ENCODE results near the gene CTNNB1.

CTNNB1 gene

GRCh38 chr3:41202834-41203345 lies 3.6 kb downstream of the CTNNB1 start:
- DNase-seq (ENCODE audit: low spot score), result peak; percentile 26
- H3K27ac ChIP-seq, result no peak overlapping the region
- CTCF ChIA-PET, result interaction anchor here (0.6 to 0.8 kb wide), 6 partner anchors 67 to 678 kb away, joined by 3 to 9 read pairs (median 4); partner anchors contain the start of gene ZNF621
- POLR2A ChIA-PET (ENCODE audit: low non-redundant PET), result no interaction called here
- peak; percentile 61 for TF ChIP-seq CTCF (conservative IDR thresholded peaks at IDR 0.05; ENCODE audit: low read depth)

- POLR2A ChIA-PET (ENCODE audit: low non-redundant PET), result no interaction called here
- DNase-seq (ENCODE audit: low spot score), result no peak
- CTCF ChIA-PET, result interaction anchor here (0.6 to 0.8 kb wide), 3 partner anchors 9 to 1024 kb away, joined by 3 read pairs; no protein-coding TSS in a partner anchor
- no peak overlapping the region for H3K27ac ChIP-seq
- no peak for TF ChIP-seq CTCF (conservative IDR thresholded peaks at IDR 0.05; ENCODE audit: low read depth)
Observed at GRCh38 chr3:41204369-41204768, 5.1 kb downstream of the CTNNB1 start.

GRCh38 chr3:41205591-41205990 lies 6.3 kb downstream of the CTNNB1 start:
- no peak overlapping the region for H3K27ac ChIP-seq
- no peak for TF ChIP-seq CTCF (conservative IDR thresholded peaks at IDR 0.05; ENCODE audit: low read depth)
- CTCF ChIA-PET, result no interaction called here
- POLR2A ChIA-PET (ENCODE audit: low non-redundant PET), result no interaction called here
- no peak for DNase-seq (ENCODE audit: low spot score)

GRCh38 chr3:41207355-41207754 lies 8.1 kb downstream of the CTNNB1 start:
- H3K27ac ChIP-seq, result no peak overlapping the region
- CTCF ChIA-PET, result no interaction called here
- POLR2A ChIA-PET (ENCODE audit: low non-redundant PET), result no interaction called here
- DNase-seq (ENCODE audit: low spot score), result no peak
- TF ChIP-seq CTCF (conservative IDR thresholded peaks at IDR 0.05; ENCODE audit: low read depth), result no peak

GRCh38 chr3:41208507-41209220 lies 9.4 kb downstream of the CTNNB1 start:
- ChIA-PET POLR2A (ENCODE audit: low non-redundant PET) (no interaction called here), CTCF (no interaction called here)
- H3K27ac ChIP-seq, result no peak overlapping the region
- DNase-seq (ENCODE audit: low spot score), result no peak
- TF ChIP-seq CTCF (conservative IDR thresholded peaks at IDR 0.05; ENCODE audit: low read depth), result no peak

- no peak overlapping the region for H3K27ac ChIP-seq
- TF ChIP-seq CTCF (conservative IDR thresholded peaks at IDR 0.05; ENCODE audit: low read depth), result no peak
- ChIA-PET CTCF (no interaction called here), POLR2A (ENCODE audit: low non-redundant PET) (no interaction called here)
- DNase-seq (ENCODE audit: low spot score), result no peak
Observed at GRCh38 chr3:41209646-41210045, 10.3 kb downstream of the CTNNB1 start.
